ENCODE measurements around the gene RHOG.
"Not testable (repeated sequence)": the region's sequence is repeated elsewhere in the genome, so short reads cannot be mapped to it uniquely, and the experiment has no call there.

The RHOG gene

DNA sequence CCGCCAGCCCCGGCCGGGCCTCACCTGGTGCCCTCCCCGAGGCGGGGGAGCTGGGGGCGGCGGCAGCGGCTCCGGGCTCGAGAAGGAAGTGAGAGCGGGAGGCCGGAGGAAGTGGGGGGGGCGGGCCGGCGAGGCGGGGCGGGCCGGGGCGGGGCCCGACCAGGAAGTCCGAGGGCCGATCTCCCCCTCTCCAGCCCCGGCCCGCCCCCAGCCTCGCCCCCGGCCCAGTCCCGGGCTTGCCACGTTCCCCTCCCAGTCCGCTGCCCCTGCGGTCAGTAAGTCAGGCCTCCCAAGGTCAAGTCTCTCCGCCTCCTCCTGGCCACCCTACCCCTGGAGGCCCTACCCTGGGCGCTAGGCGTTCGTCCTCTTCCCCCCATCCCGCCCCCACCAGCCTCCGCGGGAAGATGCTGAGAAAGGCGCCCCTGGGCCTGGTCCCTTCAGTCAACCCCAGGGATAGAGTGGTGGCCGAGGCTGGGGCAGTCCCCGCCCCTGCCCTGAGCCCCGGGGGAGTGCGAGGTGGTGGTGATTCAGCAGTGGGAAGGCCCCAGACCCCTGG is at the start of gene RHOG:
Gene RHOG (minus strand): TSS at position 90 of the 556 bp plus-strand sequence. CDS start 12,821 bp downstream, outside the sequence.
- peak; percentile 95 for DNase-seq

DNA sequence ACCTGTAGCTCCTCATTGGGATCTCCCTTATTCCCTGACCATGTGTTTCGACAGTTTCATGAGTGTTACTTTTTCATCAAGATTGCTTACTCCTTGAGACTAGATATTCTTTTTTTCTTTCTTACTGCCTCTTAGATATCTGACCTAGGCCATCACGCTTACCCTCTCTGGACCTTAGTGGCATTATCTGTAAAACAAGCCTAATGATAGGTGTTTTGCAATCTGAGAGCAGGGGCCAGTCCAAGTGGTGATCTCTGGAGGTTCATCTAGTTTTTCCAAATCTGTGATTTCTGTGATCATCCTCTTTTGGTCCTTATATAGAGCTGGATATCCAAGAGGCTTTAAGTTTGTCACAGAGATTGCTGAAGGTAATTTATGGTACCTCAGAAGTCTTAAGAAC is 49.3 kb upstream of the RHOG start:
- DNase-seq, result no peak

DNA sequence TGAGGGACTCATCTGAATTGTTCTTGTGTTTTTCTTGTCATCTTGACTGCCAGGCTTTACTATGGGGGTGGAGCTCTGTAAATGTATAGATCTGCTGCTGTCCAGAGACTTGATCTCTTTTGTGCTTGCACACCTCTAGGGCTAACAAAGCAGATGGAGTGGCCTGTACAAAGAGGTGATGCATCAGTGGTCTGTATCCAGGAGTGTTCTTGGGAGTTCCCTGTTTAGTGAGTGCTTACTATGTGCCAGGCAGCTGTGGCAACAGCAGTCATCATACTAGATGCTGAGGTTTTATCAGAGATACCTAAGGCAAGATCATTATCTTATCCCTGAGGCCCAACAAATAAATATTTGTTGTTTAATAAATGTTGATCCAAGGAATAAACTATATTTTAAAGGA is 48.1 kb upstream of the RHOG start:
- no peak for DNase-seq

DNA sequence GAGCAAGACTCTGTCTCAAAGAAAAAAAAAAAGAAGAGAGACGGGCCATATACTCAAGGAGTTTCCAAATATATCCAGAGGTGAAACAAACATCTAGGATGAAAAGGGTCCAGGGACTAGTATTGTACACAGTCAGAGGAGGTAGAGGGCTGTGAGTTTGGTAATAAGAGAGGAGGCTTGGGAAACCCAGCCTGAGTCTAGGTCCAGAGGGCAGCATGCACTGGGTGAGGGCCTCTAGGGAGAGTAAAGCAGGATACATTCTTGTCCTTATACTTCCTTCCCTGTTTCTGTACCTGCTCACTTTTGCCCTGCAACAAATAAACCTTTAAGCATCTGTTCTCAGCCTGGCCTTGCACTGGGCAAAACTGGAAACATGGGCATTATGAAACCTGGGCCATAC is 46.2 kb upstream of the RHOG start:
- DNase-seq, result no peak

DNA sequence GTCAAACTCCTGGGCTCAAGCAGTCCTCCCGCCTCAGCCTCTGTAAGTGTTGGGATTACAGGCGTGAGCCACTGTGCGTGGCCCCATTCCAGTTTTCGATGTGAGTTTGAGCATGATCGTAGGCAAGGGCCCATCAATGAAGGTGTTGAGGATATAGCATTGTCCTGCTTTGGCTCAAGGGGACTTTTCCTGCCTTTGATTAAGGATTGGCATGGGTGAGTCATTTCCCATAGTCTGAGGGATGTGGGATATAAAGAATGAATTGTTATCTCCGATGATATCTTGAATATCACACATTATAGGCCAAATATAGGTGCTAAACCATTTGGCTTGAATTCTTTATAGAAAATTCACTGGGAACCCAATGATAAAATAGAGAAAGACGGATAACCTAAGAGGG is 45.1 kb upstream of the RHOG start:
- DNase-seq, result no peak

DNA sequence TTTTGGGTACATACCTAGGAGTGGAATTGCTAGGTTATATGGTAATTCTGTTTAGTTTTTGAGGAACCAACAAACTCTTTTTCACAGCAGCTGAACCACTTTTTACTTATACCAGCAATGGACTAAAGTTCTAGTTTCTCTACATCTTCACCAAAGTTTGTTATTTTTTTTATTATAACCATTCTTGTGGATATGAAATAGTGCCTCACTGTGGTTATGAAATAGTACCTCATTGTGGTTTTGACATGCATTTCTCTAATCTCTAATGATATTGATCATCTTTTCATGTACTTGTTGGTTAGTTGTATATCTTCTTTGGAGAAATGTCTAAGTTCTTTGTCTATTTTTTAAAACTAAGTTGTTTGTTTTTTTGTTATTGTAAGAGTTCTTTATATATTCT is 41.9 kb upstream of the RHOG start:
- DNase-seq, result no peak

DNA sequence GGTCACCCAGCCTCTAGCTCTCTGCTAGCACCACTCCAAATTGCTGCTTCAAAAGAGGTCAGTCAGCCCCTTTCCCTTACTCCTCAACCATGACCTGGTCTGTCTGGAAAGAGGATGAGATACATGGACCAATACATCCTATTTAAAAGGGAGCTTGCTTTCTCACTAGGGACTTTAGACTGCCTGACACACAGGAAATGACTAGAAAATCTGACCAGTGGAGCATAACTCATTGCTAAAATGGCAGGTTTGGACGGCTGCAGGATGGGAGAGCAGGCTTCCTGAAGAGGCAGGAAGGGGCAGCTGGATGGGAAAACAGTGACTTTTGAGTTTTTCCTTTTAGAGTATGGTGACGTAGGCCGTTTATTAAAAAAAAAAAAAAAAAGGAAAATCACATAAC is 40.0 kb upstream of the RHOG start:
- DNase-seq, result no peak

DNA sequence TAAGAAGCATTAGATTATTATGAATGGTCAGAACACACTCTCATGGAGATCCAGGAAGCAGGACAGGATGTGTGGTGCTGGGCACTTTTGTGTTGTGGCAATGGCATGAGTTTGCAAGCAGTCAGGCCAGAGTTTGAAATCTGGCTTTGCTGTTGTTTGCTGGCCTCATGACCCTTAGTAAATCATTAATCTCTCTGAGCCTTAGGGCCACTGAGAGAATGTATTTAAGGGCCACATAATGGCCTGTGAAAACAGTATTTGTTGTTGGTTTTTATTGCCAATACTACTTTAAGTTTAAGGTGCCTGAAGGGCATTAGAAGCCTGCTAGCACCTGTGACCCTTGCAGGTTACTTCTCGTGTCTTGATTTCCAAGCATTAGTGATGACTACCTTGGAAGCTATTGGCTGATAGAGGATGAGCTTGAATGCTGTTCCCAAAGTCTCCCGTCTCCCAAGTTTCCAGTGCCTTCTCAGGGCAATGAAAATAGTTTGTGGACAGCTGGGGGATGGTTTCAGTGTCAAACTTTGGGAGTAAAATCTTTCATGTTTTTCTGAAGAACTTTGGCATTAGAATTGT is 39.3 kb upstream of the RHOG start:
- no peak for DNase-seq

DNA sequence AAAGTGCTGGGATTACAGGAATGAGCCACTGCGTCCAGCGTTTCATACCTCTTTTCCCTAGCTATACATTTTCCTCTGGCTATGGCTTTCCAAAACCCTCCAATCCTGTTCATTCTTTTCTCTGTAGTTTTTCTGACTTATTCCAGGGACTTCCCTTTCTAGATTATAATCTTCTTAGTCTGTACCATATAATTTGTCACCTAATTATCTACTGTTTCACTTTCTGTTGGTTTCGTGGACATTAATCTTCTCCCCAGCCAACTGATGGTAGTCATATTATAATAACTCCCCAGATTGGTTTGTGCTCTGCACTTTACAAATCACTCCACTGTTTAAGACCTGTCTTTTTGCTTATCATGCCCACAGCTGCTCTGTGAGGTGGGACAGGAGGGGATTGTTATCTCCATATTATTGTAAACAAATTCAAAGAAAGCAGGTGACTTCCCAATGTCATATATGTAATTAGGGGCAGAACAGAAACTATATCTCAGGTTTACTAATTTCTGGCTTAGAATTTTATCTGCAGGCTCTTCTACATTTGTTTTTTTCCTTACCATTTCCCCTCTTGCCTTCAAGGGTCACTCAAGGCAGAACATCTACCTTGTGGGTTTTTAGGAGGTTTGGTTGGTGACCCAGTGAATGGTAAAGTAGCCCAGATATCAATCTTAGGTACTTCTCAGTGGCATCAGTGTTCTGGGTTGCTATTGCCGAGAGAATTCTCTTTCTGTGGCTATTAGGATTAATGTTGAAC is 38.6 kb upstream of the RHOG start:
- no peak for DNase-seq

DNA sequence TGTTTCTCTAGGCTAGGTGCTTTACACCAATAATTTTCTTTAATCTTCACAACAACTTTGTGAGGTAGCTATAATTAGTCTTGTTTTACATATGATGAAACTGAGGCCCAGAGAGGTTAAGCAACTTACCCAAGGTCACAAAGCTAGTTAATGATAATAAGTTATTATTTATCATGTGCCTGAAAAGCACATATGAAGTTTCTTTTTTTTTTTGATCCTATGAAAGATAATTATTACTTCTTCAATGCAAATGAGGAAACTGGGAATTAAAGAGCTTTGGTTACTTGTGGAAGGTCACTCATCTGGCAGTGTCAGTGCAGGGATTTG is 37.5 kb upstream of the RHOG start:
- no peak for DNase-seq

DNA sequence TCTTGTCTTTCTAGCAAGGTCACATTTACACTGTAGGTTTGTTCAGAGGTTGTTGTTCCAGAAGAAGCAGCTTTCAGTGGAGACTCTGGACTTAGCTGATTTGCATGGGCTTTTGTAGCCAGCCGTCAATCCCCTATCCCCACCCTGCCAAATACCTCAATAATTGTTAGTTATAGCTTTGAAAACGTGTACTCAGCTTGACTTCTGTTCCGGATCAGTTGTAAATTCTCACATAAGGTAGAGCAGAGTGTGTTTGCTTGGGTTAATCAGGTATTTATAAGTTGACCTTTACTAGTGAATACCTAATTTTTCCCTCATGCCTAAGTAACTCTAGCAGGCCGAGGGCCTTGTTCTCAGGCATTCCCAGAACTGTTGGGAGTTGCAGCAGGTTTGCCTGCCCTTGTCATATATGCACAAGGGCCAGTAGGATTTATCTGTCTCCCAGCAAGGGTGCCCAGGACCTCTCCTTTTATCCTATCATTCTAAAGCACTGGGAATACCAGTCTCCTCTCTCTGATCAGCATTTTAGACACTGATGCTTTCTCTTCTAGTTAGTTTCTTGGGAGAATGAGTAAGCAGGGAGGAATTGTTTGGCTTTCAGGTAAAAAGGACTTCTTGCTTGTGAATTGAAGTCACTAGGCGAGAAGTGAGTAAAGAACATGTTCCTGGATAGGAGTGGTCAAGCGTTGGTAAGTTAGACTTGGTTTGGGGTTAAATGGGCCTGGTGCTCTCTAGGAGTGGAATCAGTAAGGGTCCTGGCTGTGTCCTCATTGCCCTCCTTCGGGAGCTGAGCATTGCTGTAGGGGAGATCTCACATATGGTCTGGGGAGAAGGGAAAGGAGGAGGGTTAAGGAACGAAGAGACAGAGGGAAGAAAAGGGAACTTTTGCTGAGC is 36.9 kb upstream of the RHOG start:
- DNase-seq, result no peak

DNA sequence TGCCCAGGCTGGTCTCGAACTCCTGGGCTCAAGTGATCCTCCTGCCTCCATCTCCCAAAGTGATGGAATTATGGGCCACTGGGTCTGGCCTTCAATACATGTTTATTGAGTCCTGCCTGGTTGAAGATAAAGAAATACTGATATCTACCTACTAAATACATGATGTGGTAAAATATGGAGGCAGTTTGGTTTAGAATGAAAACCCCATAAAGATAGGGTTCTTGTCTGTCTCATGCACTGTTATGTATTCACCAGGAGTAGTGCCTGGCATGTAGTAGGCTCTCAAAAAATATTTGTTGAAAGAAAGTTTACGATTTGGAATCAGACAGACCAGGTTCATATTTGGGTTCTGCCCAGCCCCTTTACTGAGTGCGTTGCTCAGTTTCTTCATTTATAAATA is 35.9 kb upstream of the RHOG start:
- DNase-seq, result no peak

DNA sequence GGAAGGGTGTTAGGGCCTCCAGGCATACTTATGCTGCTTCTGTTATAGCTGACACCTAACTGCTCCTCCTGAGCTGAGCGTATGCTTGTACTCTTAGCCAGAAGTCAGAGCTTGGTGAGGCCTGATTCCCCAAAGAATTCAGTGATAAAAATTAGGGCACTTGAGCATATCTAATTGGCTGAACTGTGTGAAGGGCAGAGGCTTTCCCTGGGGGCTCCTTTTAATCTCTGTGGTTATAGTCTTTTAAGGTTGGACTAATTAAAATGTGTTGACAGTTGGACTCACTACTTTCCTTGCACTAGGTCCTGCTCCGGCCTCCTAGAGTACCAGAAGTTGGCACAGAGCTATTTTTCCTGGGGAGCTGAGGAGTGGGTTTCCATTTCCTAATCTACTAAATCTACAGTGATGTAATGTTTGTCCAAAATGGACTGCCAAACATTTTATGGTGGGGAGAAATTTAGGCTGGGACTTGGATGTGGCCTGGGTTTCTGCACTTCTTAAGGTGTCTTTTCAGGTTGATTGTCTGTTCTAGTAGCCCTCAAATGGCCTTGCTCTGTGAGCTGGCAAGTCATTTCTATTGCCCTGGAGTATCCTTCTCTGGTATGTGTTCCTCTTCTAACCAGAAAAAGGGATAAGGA is 33.1 kb upstream of the RHOG start:
- no peak for DNase-seq

DNA sequence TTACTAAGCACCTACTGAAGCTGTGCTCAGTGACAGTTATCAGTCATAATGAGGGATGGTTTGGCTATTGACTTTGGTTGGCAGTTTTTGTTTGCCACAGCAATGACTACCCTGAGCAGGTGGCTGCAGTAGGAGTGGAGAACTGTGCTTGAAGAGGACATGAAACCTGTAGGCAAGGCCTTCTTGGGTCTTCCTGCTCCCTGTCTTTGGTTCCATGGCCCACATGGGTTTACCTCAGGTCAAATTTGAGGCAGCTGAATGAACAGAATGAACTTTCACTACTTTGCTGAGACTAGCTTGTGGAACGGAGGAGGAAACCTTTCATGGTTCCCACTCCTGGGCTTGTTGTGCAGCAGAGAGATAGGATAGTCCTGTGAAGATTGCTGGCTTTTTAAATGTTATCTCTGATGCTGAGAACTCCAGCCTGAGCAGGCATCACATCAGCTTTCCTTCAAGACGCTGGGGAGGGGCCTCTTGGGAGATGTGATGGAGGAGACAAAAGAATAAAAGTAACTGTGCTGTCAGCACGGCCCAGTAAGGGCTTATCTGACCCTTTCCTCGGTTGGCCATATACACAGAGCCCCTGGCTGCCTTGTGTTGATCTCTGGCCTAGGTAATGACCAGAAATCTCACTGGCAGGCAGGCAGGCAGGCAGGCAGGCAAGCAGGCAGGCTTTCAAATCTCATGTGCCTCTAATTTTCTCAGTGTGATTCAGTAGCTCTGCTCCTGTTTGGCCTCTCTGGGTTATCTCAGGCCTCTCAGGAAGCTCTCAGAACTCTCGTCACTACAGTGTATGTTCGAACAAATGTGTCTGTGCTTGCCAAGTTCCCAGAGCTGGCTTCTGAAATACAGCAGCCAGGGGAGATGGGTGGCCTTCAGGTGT is 26.7 kb upstream of the RHOG start:
- no peak for DNase-seq

DNA sequence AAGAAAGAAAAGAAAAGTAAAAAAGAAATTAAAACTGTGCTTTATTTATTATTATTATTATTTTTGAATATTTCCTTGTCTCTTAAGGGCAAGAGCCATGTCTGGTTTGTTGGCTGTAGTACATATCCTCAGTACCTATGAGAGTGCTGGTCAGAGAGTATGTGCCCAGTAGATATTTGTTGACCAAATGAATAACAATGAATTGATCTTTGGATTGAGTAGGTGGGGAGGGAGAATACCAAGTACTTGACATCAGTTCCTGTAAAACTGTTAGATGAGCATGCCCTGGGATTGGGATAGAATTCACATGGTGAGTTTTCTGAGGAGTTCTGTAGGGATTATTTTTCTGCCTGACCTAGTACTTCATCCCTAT is 26.1 kb upstream of the RHOG start:
- DNase-seq, result no peak

DNA sequence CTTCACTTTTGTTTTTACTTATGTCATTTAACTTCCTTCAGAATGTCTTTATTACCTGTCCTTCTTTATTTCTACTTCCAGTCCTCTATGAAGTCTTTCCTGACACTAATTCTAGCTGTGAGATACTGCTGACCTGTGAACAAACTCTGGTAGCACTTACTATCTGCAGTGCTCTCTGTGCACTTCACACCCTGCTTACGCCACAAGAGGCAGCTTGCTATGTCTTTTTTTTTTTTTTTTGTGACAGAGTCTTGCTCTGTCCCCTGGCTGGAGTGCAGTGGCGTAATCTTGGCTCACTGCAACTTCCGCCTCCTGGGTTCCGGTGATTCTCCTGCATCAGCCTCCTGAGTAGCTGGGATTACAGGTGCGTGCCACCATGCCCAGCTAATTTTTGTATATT is 25.4 kb upstream of the RHOG start:
- no peak for DNase-seq

DNA sequence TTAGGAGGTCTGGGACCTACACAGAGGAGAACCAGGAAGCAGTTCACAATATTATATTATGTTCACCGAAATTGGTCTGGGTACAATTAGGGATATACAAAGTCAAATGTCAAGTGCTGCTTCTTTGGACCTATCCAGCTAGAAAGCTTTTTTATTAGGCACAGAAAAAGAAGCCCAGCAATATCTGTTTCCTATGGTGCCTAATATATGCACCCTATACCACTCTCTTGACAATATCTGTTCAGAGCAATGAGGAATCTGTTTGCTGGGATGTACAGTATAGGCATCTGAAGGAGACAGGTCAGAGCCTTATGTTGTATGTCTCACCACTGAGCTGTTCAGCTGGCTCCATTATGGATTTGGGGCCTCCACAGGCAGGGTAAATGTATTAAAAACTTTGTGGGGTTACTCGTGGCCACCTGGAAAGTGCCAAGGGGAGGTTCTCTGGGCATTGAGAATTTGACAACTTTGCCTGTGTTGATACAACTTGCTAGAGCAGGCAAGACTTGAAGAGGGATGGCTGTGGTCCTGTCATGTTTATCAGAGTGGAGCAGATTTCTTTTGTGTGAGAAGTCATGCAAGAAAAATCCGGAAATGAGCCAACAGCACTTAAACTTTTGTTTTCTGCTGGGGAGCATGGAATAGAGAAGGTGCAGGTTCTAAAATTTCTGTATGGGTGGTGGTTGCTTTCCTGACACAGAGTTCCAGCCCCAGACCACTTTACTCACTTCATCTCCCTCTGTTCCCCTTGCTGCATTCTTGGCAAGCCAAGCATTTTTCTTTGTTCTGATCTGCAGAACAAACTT is 24.8 kb upstream of the RHOG start:
- DNase-seq, result no peak

DNA sequence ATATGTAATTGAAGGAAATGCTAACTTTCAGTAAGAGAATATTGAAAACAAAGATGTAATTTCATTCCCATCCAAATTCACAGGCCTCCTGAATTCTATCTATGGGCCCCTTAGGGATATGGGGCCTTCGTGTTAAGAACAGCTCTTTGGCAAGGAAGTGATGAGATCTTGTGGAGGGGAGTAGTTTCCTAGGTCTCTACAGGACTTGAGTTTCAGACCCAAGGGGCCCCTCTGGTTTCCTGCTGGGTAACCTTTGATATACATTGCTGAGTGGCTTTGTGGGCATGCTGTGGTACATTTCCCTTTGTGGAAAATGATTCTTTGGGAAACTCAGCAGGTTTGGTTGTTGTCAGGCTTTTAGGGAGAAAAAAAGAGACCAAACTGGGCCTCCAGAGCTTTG is 20.9 kb upstream of the RHOG start:
- DNase-seq, result no peak

DNA sequence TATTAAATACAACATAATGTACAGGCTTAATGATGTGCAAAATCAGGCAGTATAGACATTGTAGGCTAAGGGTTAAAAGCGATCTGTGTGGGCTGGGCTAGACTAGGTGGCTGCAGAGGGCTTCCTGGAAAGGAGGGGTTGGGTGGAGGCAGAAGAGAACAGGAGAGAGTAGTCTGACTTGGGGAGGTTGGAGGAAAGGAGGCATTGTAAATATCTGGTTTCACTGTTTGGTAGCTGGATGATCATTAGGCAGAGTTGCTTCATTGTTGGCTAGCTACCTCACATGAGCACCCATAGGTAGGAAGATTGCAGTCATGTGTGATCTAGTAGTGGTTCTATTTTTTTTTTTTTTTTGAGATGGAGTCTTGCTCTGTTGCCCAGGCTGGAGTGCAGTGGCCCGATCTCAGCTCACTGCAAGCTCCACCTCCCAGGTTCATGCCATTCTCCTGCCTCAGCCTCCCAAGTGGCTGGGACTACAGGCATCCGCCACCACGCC is 20.2 kb upstream of the RHOG start:
- DNase-seq, result not testable (repeated sequence)

DNA sequence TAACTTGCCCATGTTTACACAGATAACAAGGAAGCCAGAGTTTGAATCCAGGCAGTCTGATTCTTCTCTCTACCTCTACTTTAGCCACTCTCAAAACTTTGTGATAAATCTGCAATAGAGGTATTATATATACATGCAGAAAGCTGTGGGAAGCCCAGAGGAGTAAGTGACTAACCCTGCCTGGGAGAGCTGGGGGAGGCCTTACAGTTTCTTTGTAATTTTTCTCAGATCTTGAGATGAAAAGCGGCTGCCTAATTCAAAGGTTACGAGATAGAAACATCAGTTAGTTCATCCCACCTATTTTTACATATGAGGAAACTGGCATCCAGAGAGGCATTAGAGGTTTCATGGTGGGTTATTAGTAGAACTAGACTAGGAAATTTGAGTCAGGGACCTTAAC is 19.6 kb upstream of the RHOG start:
- no peak for DNase-seq

DNA sequence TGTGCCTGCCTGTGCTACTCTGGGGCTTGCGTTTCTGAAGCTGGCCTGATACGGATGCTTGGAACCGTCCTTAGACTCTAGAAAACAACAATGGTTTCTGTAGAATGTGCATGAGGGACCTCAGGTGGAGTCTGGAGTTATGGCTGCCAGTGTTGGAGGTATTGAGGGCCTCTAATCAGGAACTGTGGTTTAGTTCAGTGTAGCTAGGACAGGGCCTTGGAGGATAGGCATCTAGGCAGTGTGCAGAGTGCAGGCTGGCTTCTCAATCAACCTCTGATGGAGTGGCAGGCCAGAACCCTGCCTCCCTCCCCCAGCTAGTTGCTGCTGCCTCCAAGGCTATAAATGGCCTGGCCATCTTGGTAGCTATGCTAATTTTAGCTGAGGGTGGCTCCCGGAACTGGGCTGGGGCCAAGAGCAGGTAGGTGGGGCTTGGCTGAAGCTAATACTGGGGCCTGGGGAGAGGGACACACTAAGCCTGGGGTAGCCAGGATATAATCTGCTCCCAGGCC is 18.7 kb upstream of the RHOG start:
- DNase-seq, result no peak
